Activated effector memory CD4-positive, alpha-beta T cell treated with anti-CD3 and anti-CD28 coated beads, Interleukin-2, amount 50 U/mL, for 16 hours (primary cell): ENCODE results near the gene PTPN1.

Experiments
- DNase-seq: peaks from one replicate; pipeline ENCODE4 v3.0.0-alpha.2; 2020

Gene PTPN1

GRCh38 chr20:50580016-50580747 is 70.0 kb downstream of the PTPN1 start:
- peak; percentile 79 for DNase-seq

GRCh38 chr20:50580842-50581544 is 70.8 kb downstream of the PTPN1 start:
- no peak for DNase-seq

- DNase-seq: no peak
Observed at GRCh38 chr20:50582092-50582491, 71.9 kb downstream of the PTPN1 start.

GRCh38 chr20:50582591-50583234 is 72.5 kb downstream of the PTPN1 start:
- no peak for DNase-seq

GRCh38 chr20:50583442-50584150 is 73.4 kb downstream of the PTPN1 start:
- no peak for DNase-seq

GRCh38 chr20:50584687-50585086 is 74.5 kb downstream of the PTPN1 start:
- no peak for DNase-seq

GRCh38 chr20:50585214-50585613 is 75.0 kb downstream of the PTPN1 start:
- DNase-seq: no peak

GRCh38 chr20:50585678-50586077 is 75.5 kb downstream of the PTPN1 start:
- no peak for DNase-seq

- DNase-seq: no peak
Observed at GRCh38 chr20:50586531-50587232, 76.5 kb downstream of the PTPN1 start.

GRCh38 chr20:50587291-50587961 is 77.2 kb downstream of the PTPN1 start:
- DNase-seq: no peak

- peak; percentile 91 for DNase-seq
Observed at GRCh38 chr20:50588034-50588736, 78.0 kb downstream of the PTPN1 start.

GRCh38 chr20:50589548-50590347 is 79.6 kb downstream of the PTPN1 start:
- no peak for DNase-seq

- no peak for DNase-seq
Observed at GRCh38 chr20:50590348-50590664, 80.1 kb downstream of the PTPN1 start.

- no peak for DNase-seq
Observed at GRCh38 chr20:50591233-50591852, 81.2 kb downstream of the PTPN1 start.

- no peak for DNase-seq
Observed at GRCh38 chr20:50592282-50593004, 82.3 kb downstream of the PTPN1 start.

- no peak for DNase-seq
Observed at GRCh38 chr20:50593005-50593335, 82.8 kb downstream of the PTPN1 start.

- DNase-seq: no peak
Observed at GRCh38 chr20:50594231-50594590, 84.0 kb downstream of the PTPN1 start.

GRCh38 chr20:50594591-50595432 is 84.6 kb downstream of the PTPN1 start:
- no peak for DNase-seq

- no peak for DNase-seq
Observed at GRCh38 chr20:50595433-50595895, 85.3 kb downstream of the PTPN1 start.
